HCT116 (cell line): ENCODE data around the gene PYDC2. TPM values are rescaled to one million over a fixed set of nuclear protein-coding genes. Genes with fewer than 3 reads are reported as not detected.

Experiments used
- ATAC-seq: fragments of 200-7000 bp; cut with Tn5 transposase; 2 replicates; pipeline ENCODE4 v1.9.1; 2020; ENCODE audit warnings: mild to moderate bottlenecking, moderate library complexity
- BruUV-seq: library from RNA; stranded (reverse); fragments of 400-500 nt; replicated peaks from 2 replicates; lab custom pipeline; 2021; lab: Mats Ljungman, UMichigan
- CTCF ChIA-PET: fragments of 300-600 bp; sonication (Branson Sonifier 250); formaldehyde crosslinking; loops from one replicate; lab custom pipeline; 2021; ENCODE audit warnings: antibody characterized with exemption; lab: Charles Lee
- POLR2A ChIA-PET: fragments of 300-600, 350-600 bp; sonication (Branson Sonifier 250); formaldehyde crosslinking; loops from one replicate; lab custom pipeline; 2021; ENCODE audit warnings: antibody characterized with exemption; lab: Charles Lee
- RAD21 ChIA-PET, 2 experiments: fragments of 300-600 bp; sonication (Branson Sonifier 250); formaldehyde crosslinking; loops; one replicate each; lab custom pipeline; 2023; ENCODE audit warnings: low total read pairs in 2 of 2; ENCODE audit not compliant: uncharacterized antibody in 2 of 2, unreplicated experiment in 2 of 2, low non-redundant PET in 1 of 2; lab: Charles Lee
- DNase-seq: peaks from one replicate; pipeline ENCODE4 v3.0.0-alpha.2; 2010; ENCODE audit warnings: low read depth, low spot score
- H2AFZ ChIP-seq: fragments of 200-600 bp; shearing (Covaris generic), sonication (generic); 2 replicates; pipeline ENCODE4 v1.6.1; 2017; ENCODE audit warnings: low read depth, mixed run types, mixed read lengths, antibody characterized with exemption, low read length; ENCODE audit not compliant: poor library complexity, severe bottlenecking
- H3K27ac ChIP-seq: 2 replicates; pipeline ENCODE4 v1.5.1; 2012; ENCODE audit warnings: low read depth, low read length
- H3K27me3 ChIP-seq: fragments of 200-600 bp; sonication (generic); 2 replicates; pipeline ENCODE4 v1.6.1; 2016; ENCODE audit warnings: mixed run types, low read length, mixed read lengths; ENCODE audit not compliant: insufficient read depth
- H3K36me3 ChIP-seq, 2 experiments: fragments of 200-500 bp in 1 of 2; fragments of 200-600 bp in 1 of 2; sonication (Bioruptor generic) in 1 of 2; sonication (generic) in 1 of 2; 2 replicates each; pipeline versions ENCODE4 v1.5.1 to v1.6.1; 2014 to 2016; ENCODE audit warnings: low read length in 2 of 2, inconsistent platforms in 1 of 2, mixed read lengths in 1 of 2, mixed run types in 1 of 2; ENCODE audit not compliant: insufficient read depth in 2 of 2, control insufficient read depth in 1 of 2
- H3K4me1 ChIP-seq, 2 experiments: fragments of 200-600 bp in 1 of 2; sonication (generic) in 1 of 2; 2 replicates each; pipeline versions ENCODE4 v1.5.1 to v1.6.1; 2012 to 2017; ENCODE audit warnings: low read length in 2 of 2, inconsistent platforms in 1 of 2, mild to moderate bottlenecking in 1 of 2, mixed read lengths in 1 of 2, mixed run types in 1 of 2, moderate library complexity in 1 of 2; ENCODE audit not compliant: insufficient read depth in 2 of 2, control insufficient read depth in 1 of 2
- H3K4me2 ChIP-seq: fragments of 200-600 bp; sonication (generic); 2 replicates; pipeline ENCODE4 v1.6.1; 2017; ENCODE audit warnings: mixed run types, low read length, mixed read lengths
- H3K4me3 ChIP-seq, 2 experiments: fragments of 200-600 bp in 1 of 2; sonication (generic) in 1 of 2; replicated peaks in 1 of 2; 2 replicates each; pipeline ENCODE4 v1.5.1; 2011 to 2016; ENCODE audit warnings: low read length in 2 of 2, control low read depth in 1 of 2, low read depth in 1 of 2, mild to moderate bottlenecking in 1 of 2, mixed read lengths in 1 of 2, mixed run types in 1 of 2
- H3K79me2 ChIP-seq: fragments of 200-600 bp; sonication (generic); 2 replicates; pipeline ENCODE4 v1.6.1; 2017; ENCODE audit warnings: mild to moderate bottlenecking, mixed run types, low read length, moderate library complexity, mixed read lengths; ENCODE audit not compliant: insufficient read depth
- H3K9ac ChIP-seq: fragments of 200-600 bp; sonication (generic); 2 replicates; pipeline ENCODE4 v1.6.1; 2016; ENCODE audit warnings: low read length, mixed read lengths
- H3K9me2 ChIP-seq: fragments of 200-600 bp; sonication (generic), shearing (Covaris generic); 2 replicates; pipeline ENCODE4 v1.6.1; 2017; ENCODE audit warnings: mixed run types, mild to moderate bottlenecking, moderate library complexity; ENCODE audit not compliant: insufficient read depth
- H3K9me3 ChIP-seq, 2 experiments: fragments of 200-500 bp in 1 of 2; fragments of 200-600 bp in 1 of 2; sonication (Bioruptor generic) in 1 of 2; sonication (generic) in 1 of 2; 2 replicates each; pipeline ENCODE4 v1.6.1; 2014 to 2017; ENCODE audit warnings: low read length in 2 of 2, mixed read lengths in 2 of 2, inconsistent platforms in 1 of 2, low read depth in 1 of 2, mild to moderate bottlenecking in 1 of 2, mixed run types in 1 of 2, moderate library complexity in 1 of 2; ENCODE audit not compliant: control insufficient read depth in 1 of 2, insufficient read depth in 1 of 2
- H4K20me1 ChIP-seq: fragments of 200-600 bp; sonication (generic), shearing (Covaris generic); 2 replicates; pipeline ENCODE4 v1.6.1; 2017; ENCODE audit warnings: mixed run types, mild to moderate bottlenecking, moderate library complexity; ENCODE audit not compliant: insufficient read depth
- CEBPB ChIP-seq: IDR thresholded peaks from 2 replicates; pipeline ENCODE4 v1.6.1; 2012; ENCODE audit warnings: low read depth
- CTCF ChIP-seq, 3 experiments: fragments of 200-600 bp in 1 of 3; sonication (generic) in 1 of 3; IDR thresholded peaks in 2 of 3; conservative IDR thresholded peaks in 1 of 3; 2 replicates each; pipeline ENCODE4 v1.5.1; 2012 to 2017; ENCODE audit warnings: low read depth in 2 of 3, low read length in 2 of 3, antibody characterized with exemption in 1 of 3, borderline replicate concordance in 1 of 3, control low read depth in 1 of 3, mild to moderate bottlenecking in 1 of 3, mixed read lengths in 1 of 3, mixed run types in 1 of 3, moderate library complexity in 1 of 3; ENCODE audit not compliant: insufficient read depth in 1 of 3
- EGR1 ChIP-seq: IDR thresholded peaks from 2 replicates; pipeline ENCODE4 v1.6.1; 2012; ENCODE audit warnings: low read depth
- ELF1 ChIP-seq: IDR thresholded peaks from 2 replicates; pipeline ENCODE4 v1.6.1; 2012; ENCODE audit warnings: low read depth, borderline replicate concordance
- EZH2phosphoT487 ChIP-seq: fragments of 200-600 bp; IDR thresholded peaks from 2 replicates; pipeline ENCODE4 v1.6.1; 2018; ENCODE audit warnings: antibody characterized with exemption, borderline replicate concordance
- JUND ChIP-seq: IDR thresholded peaks from 2 replicates; pipeline ENCODE4 v1.6.1; 2012
- POLR2A ChIP-seq: IDR thresholded peaks from 2 replicates; pipeline ENCODE4 v1.7.0; 2011; ENCODE audit warnings: borderline replicate concordance; ENCODE audit not compliant: insufficient read depth, insufficient read length; ENCODE audit errors: extremely low read depth
- RAD21 ChIP-seq: IDR thresholded peaks from 2 replicates; pipeline ENCODE4 v1.6.1; 2012; ENCODE audit warnings: low read depth, mild to moderate bottlenecking
- SP1 ChIP-seq: IDR thresholded peaks from 2 replicates; pipeline ENCODE4 v1.6.1; 2012; ENCODE audit warnings: low read depth
- SRF ChIP-seq: IDR thresholded peaks from 2 replicates; pipeline ENCODE4 v1.6.1; 2012; ENCODE audit warnings: low read depth
- YY1 ChIP-seq: IDR thresholded peaks from 2 replicates; pipeline ENCODE4 v1.6.1; 2011; ENCODE audit warnings: low read length, low read depth, moderate library complexity, mild to moderate bottlenecking; ENCODE audit not compliant: insufficient replicate concordance; ENCODE audit errors: extremely low read depth
- ZBTB33 ChIP-seq: IDR thresholded peaks from 2 replicates; pipeline ENCODE4 v1.6.1; 2011; ENCODE audit warnings: mild to moderate bottlenecking, low read length, moderate library complexity; ENCODE audit not compliant: insufficient replicate concordance; ENCODE audit errors: extremely low read depth
- ZNF274 ChIP-seq: fragments of 200-500 bp; sonication (Bioruptor generic); IDR thresholded peaks from 2 replicates; pipeline ENCODE4 v1.6.1; 2014; ENCODE audit warnings: mild to moderate bottlenecking, low read depth, low read length, inconsistent platforms
- intact Hi-C: fragments of 100-400 bp; cut with micrococcal nuclease; formaldehyde crosslinking; loops from 2 replicates; pipeline ENCODE4 v1.10.0; 2022
- total RNA-seq: library from RNA; stranded (reverse); gene quantifications from one replicate; pipeline ENCODE4 v1.2.1, GENCODE V29; 2021; ENCODE audit not compliant: unreplicated experiment
- TF ChIP-seq, protein P1 (sequence below): IDR thresholded peaks from 2 replicates; pipeline ENCODE4 v1.6.1; 2012

PYDC2 gene
- total RNA-seq, 1 experiment from 2014 or later: not detected

GRCh38 chr3:191414286-191414685 lies 46.7 kb upstream of the PYDC2 start:
- no peak overlapping the region for H3K4me3 ChIP-seq
- no TSS peak for BruUV-seq
- H3K4me1 ChIP-seq: no peaks in the 10 kb centered on the region; a peak in 1 of 4 replicates
- no peak overlapping the region for H2AFZ ChIP-seq
- no peak overlapping the region for H3K9ac ChIP-seq
- H3K4me2 ChIP-seq: no peak overlapping the region
- intact Hi-C loops: no loop called here
- ATAC-seq (no peak), DNase-seq (no peak)
- TF ChIP-seq SP1: no peak
- no peak for TF ChIP-seq SRF
- TF ChIP-seq CEBPB: no peak
- TF ChIP-seq YY1: no peak
- TF ChIP-seq POLR2A: no peak
- no peak for TF ChIP-seq EZH2phosphoT487
- TF ChIP-seq ZBTB33: no peak
- no peak for TF ChIP-seq CTCF (IDR thresholded peaks at IDR 0.05 in 2 of 3, conservative IDR thresholded peaks at IDR 0.05 in 1 of 3; ENCODE audit: borderline replicate concordance in 1 of 3, insufficient read depth in 1 of 3, low read depth in 2 of 3, low read length in 2 of 3)
- no peak for TF ChIP-seq RAD21
- TF ChIP-seq JUND: no peak
- TF ChIP-seq EGR1: no peak
- TF ChIP-seq ELF1: no peak
- TF ChIP-seq, protein P1, sequence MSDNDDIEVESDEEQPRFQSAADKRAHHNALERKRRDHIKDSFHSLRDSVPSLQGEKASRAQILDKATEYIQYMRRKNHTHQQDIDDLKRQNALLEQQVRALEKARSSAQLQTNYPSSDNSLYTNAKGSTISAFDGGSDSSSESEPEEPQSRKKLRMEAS: no peak
- TF ChIP-seq ZNF274: no peak
- H4K20me1 ChIP-seq: no peaks in the 10 kb centered on the region
- RAD21 ChIA-PET: no interaction called here
- CTCF ChIA-PET: interaction anchor here (0.9 to 1.4 kb wide), 2 partner anchors 171 to 1029 kb away, joined by 3 read pairs; no protein-coding TSS in a partner anchor
- POLR2A ChIA-PET: no interaction called here
- H3K27ac ChIP-seq: no peak overlapping the region
- H3K36me3 ChIP-seq: no peaks in the 10 kb centered on the region
- peaks cover 6 to 12% of the 10 kb centered on the region in 2 experiments; a peak in 2 of 4 replicates for H3K9me3 ChIP-seq
- no peaks in the 10 kb centered on the region for H3K79me2 ChIP-seq
- H3K9me2 ChIP-seq: no peaks in the 10 kb centered on the region
- no peaks in the 10 kb centered on the region for H3K27me3 ChIP-seq
